Endothelial cell (in vitro differentiated cells): ENCODE data around the gene ABHD12. TPM values are rescaled to one million over a fixed set of nuclear protein-coding genes. Genes with fewer than 3 reads are reported as not detected.

Source experiments
- DNase-seq: peaks from one replicate; pipeline ENCODE4 v3.0.0; 2021; ENCODE audit warnings: low spot score
- H3K27ac Mint-ChIP-seq: one replicate; pipeline ENCODE4 v1.8.0; 2021; ENCODE audit warnings: mixed read lengths, inconsistent platforms; ENCODE audit not compliant: unreplicated experiment
- H3K27me3 Mint-ChIP-seq: one replicate; pipeline ENCODE4 v1.8.0; 2021; ENCODE audit warnings: mild to moderate bottlenecking, moderate library complexity, mixed read lengths, inconsistent platforms; ENCODE audit not compliant: unreplicated experiment
- H3K36me3 Mint-ChIP-seq: one replicate; pipeline ENCODE4 v1.8.0; 2021; ENCODE audit warnings: mild to moderate bottlenecking, low read depth, mixed read lengths, inconsistent platforms; ENCODE audit not compliant: unreplicated experiment
- H3K4me1 Mint-ChIP-seq: one replicate; pipeline ENCODE4 v1.8.0; 2021; ENCODE audit warnings: mild to moderate bottlenecking, mixed read lengths, inconsistent platforms; ENCODE audit not compliant: unreplicated experiment
- H3K4me3 Mint-ChIP-seq: one replicate; pipeline ENCODE4 v1.8.0; 2021; ENCODE audit warnings: mild to moderate bottlenecking, mixed read lengths, inconsistent platforms; ENCODE audit not compliant: unreplicated experiment
- H3K9me3 Mint-ChIP-seq: one replicate; pipeline ENCODE4 v1.8.0; 2021; ENCODE audit warnings: mixed read lengths, inconsistent platforms; ENCODE audit not compliant: unreplicated experiment
- total RNA-seq: library from RNA; stranded (reverse); fragmentation: NEBNext Ultra II Directional; extraction: Animal tissue kit (Norgen Biotek cat#: 25700); gene quantifications from one replicate; pipeline ENCODE4 v1.2.1, GENCODE V29; 2021; ENCODE audit not compliant: unreplicated experiment
- TF ChIP-seq, protein P1 (sequence below): fragments of 200-600 bp; sonication (generic); IDR thresholded peaks from one replicate; pipeline ENCODE4 v1.5.0; 2021; ENCODE audit warnings: antibody characterized with exemption; ENCODE audit not compliant: unreplicated experiment

The ABHD12 gene
- total RNA-seq, 1 donor from 2014 or later = 28.0 TPM

DNA sequence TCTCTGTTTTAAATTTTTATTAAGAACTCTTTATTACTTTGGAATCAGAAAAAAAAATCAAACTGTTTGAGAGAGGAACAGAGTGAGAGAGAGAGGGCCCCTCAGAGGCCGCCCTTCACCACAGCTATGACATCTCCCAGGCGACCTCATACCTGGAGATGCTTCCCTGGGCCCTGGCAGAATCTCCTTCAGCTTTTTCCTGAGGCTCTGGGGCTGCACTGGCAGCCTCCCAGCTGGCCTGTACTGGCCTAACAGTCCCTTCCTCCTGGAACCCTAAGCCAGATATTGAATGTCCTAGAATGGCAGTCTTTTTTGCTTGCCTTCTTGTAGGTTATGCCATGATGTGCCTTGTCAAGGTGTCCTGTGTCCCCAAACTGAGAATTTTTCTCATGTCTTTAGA lies 13.7 kb downstream of the ABHD12 start:
- Mint-ChIP-seq H3K4me1 (no peaks in the 10 kb centered on the region), H3K4me3 (no peak overlapping the region), H3K9me3 (no peaks in the 10 kb centered on the region), H3K36me3 (no peaks in the 10 kb centered on the region), H3K27me3 (peaks cover 2% of the 10 kb centered on the region), H3K27ac (no peak overlapping the region)
- DNase-seq = no peak
- TF ChIP-seq, protein P1, sequence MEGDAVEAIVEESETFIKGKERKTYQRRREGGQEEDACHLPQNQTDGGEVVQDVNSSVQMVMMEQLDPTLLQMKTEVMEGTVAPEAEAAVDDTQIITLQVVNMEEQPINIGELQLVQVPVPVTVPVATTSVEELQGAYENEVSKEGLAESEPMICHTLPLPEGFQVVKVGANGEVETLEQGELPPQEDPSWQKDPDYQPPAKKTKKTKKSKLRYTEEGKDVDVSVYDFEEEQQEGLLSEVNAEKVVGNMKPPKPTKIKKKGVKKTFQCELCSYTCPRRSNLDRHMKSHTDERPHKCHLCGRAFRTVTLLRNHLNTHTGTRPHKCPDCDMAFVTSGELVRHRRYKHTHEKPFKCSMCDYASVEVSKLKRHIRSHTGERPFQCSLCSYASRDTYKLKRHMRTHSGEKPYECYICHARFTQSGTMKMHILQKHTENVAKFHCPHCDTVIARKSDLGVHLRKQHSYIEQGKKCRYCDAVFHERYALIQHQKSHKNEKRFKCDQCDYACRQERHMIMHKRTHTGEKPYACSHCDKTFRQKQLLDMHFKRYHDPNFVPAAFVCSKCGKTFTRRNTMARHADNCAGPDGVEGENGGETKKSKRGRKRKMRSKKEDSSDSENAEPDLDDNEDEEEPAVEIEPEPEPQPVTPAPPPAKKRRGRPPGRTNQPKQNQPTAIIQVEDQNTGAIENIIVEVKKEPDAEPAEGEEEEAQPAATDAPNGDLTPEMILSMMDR = no peak

DNA sequence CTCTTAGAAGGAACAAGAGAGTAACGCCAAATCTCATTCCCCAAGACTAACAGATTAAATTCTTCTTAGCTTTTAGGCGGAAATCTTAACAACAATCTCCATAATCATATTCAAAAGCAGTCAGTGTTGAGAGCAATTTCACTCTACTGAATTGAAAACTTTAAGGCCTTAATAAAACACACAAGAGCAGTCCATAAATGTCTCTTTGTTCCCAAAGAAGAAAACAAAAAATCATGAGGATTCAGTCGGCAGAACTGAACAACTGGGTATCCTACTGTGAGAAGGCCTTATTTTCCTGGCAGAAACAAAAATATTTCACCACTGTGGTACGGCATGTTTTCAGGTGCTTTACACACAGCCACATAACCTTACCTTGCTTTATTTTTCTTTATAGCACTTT lies 14.4 kb downstream of the ABHD12 start:
- H3K36me3 Mint-ChIP-seq = no peaks in the 10 kb centered on the region
- no peak overlapping the region for H3K27ac Mint-ChIP-seq
- peaks cover 2% of the 10 kb centered on the region for H3K27me3 Mint-ChIP-seq
- no peak overlapping the region for H3K4me3 Mint-ChIP-seq
- H3K4me1 Mint-ChIP-seq = no peaks in the 10 kb centered on the region
- no peaks in the 10 kb centered on the region for H3K9me3 Mint-ChIP-seq
- DNase-seq = no peak
- TF ChIP-seq, protein P1 = no peak

GRCh38 chr20:25374842-25375241 lies 15.8 kb downstream of the ABHD12 start:
- Mint-ChIP-seq H3K36me3 (no peaks in the 10 kb centered on the region), H3K4me1 (peaks cover 3% of the 10 kb centered on the region), H3K9me3 (no peaks in the 10 kb centered on the region), H3K27me3 (peaks cover 2% of the 10 kb centered on the region), H3K4me3 (no peak overlapping the region), H3K27ac (no peak overlapping the region)
- TF ChIP-seq, protein P1 = no peak
- DNase-seq = no peak

GRCh38 chr20:25372584-25373336 lies 17.9 kb downstream of the ABHD12 start:
- no peak overlapping the region for H3K27ac Mint-ChIP-seq
- no peak overlapping the region for H3K4me3 Mint-ChIP-seq
- TF ChIP-seq, protein P1 = no peak
- H3K36me3 Mint-ChIP-seq = no peaks in the 10 kb centered on the region
- DNase-seq = no peak
- no peaks in the 10 kb centered on the region for H3K27me3 Mint-ChIP-seq
- peaks cover 3% of the 10 kb centered on the region for H3K4me1 Mint-ChIP-seq
- H3K9me3 Mint-ChIP-seq = no peaks in the 10 kb centered on the region

DNA sequence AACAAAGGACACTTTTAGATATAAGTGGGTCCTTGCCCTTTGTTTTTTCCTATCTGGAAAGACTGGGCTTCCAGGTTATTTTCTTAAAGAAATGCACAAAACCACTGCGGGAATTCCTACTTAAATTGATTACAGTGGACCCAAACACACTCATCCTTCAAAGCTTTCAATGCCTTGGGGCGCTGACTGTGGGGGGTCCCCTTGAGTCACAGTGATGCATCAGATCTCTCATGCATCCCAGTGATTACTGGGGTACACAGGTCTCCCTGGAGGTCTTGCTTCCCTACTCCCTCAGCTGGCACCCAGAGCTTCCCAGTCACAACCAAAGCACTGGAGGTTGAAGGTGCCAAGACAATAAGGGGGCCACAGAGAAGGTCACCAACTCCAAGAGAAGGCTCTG lies 20.7 kb downstream of the ABHD12 start:
- TF ChIP-seq, protein P1 = no peak
- DNase-seq = no peak
- no peaks in the 10 kb centered on the region for H3K36me3 Mint-ChIP-seq
- H3K9me3 Mint-ChIP-seq = no peaks in the 10 kb centered on the region
- no peak overlapping the region for H3K4me3 Mint-ChIP-seq
- H3K4me1 Mint-ChIP-seq = peaks cover 3% of the 10 kb centered on the region
- no peaks in the 10 kb centered on the region for H3K27me3 Mint-ChIP-seq
- H3K27ac Mint-ChIP-seq = no peak overlapping the region
